GM04503 (cell line): ENCODE data around the gene TTLL7.

Experiments used
- DNase-seq: peaks from one replicate; pipeline ENCODE4 v3.0.0-alpha.2; 2012; ENCODE audit warnings: low read depth

The TTLL7 gene

DNA sequence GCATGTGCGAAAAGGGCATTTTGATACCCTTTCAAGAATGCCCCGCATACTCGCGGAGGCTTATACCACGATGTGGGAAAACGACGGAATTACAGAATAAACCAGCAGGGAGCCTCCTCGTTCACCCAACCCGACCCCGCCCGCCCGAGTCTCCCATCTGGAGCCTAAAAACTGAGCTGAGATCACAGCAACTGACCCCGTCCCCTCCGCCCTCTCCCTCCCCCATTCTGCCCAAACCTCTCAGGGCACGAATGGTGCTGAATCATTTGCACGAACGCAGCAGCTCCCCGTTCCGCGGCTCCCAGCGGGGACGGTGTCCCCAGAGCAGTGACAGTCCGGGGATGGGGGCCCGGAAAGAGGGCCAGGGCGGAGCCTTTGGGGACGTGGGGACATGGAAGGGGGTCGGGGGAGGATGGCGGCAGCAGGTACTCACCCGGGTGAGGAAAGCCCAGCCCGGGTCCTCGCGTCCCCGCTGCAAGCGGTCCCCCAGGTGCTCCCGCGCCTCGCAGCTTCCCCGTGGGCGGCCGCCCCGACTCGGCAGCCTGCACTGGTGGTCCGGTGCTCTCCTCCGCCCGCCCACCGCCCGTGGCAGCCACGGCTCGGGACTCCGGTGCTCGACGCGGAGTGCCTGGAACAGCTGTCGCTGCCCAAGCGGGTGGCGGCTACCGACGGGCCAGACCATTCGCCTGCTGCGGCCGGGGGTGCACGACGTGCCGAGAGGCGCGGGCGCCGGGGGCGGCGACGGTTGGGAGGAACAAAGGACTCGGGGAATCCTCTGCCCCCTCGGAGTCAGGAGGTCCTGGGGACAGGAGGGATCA lies at the start of gene TTLL7:
Gene TTLL7, minus strand, starts transcription at position 635 of the 818 bp plus-strand sequence. CDS start 46,921 bp downstream, outside the sequence.
- DNase-seq = no peak

DNA sequence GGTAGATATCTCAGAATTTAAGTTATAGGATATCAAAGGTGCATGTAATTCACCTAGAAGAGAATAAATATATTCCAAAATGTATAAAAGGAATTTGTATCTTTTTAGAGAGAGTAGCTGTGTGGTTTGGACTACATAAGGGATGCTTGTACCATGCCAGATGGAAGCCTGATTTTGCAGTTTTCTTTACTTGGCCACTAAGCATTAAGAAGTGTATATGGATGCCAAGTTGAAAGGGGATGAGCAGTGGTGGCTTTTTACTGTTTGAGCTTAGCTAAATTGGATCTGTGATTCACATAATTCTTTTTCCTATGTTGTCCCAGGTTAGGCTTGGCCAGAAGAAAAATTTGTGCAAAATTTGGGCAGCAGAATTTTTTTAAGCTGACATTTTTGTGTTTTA lies 43.5 kb upstream of the TTLL7 start:
- no peak for DNase-seq

DNA sequence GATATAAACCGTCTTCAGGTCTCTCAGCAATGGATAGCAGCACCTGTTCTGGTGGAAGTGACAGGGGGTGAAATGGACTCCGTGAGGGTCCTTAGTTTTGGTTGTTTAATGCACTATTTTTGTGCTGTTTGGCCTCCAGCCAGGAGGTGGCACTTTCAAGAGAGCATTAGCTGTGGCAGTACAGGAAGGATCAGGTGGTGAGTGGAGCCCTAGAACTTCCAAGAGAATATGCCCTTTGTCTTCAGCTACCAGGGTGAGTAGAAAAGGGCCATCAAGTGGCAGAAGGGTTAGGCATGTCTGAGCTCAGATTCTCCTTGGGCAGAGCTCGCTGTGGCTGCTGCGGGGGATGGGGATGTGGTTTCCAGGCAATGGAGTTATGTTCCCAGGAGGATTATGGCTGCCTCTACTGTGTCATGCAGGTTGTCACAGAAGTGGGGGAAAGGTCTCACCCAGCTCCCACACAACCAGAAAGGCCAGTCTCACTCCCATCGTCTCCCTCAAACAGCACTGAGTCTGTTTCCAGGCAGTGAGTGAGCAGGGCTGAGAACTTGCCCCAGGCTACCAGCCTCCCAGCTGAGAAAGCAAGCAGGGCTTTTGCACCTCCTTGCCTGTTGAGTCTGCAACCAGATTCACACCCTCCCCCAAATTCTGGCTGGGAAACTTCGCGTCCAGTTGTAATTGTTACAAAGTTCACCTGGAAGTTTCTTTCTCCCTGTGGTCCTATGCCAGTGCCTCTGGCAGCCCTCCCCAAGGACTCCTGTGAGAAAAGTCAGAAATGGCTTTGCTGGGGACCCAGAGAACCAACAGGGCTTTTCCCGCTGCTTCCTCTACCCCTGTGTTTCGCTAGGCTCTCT lies 39.1 kb upstream of the TTLL7 start:
- no peak for DNase-seq

DNA sequence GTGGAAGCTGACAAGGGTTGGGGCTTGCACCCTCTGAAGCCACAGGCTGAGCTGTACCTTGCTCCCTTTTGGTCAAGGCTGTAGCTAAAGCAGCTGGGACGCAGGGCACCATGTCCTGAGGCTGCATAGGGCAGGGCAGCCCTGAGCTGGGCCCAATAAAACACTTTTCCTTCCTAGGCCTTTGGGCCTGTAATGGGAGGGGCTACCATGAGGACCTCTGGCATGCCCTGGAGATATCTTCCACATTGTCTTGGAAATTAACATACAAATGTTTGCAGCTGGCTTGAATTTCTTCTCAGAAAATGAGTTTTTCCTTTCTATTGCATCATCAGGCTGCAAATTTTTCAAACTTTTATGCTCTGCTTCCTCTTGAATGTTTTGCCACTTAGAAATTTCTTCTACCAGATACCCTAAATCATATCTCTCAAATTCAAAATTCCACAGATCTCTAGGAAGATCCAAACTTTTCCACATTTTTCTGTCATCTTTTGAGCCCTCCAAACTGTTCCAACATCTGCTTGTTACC lies 32.9 kb upstream of the TTLL7 start:
- no peak for DNase-seq

GRCh38 chr1:84027368-84027767 lies 28.4 kb upstream of the TTLL7 start:
- no peak for DNase-seq

GRCh38 chr1:84025966-84026365 lies 27.0 kb upstream of the TTLL7 start:
- DNase-seq = no peak

DNA sequence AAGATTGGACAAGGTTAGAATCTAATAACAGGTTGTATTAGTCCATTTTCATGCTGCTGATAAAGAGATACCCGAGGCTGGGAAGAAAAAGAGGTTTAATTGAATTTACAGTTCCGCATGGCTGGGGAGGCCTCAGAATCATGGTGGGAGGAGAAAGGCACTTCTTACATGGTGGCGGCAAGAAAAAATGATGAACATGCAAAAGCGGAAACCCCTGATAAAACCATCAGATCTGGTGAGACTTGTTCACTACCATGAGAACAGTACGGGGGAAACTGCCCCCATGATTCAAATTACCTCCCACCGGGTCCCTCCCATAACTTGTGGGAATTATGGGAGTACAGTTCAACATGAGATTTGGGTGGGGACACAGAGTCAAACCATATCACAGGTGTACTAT lies 22.9 kb upstream of the TTLL7 start:
- DNase-seq = no peak

DNA sequence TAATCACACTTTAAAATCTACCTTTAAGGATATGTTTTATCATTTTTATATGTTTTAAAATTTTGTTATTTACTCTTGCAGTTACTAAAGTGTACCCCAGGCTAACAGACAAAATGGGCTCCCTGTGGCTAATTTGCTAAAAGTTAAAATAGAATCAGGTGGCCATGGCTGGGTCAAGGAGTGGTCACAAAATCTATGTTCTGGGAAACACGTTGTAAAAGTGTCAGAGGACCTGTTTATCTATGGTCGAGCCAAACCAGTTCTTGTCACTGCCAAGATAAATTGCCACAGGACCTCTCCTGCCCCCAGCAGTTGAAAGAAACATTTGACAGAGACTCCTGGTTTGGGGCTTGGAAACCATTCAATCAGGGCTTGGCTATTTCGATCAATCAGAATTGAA lies 21.2 kb upstream of the TTLL7 start:
- DNase-seq = no peak

DNA sequence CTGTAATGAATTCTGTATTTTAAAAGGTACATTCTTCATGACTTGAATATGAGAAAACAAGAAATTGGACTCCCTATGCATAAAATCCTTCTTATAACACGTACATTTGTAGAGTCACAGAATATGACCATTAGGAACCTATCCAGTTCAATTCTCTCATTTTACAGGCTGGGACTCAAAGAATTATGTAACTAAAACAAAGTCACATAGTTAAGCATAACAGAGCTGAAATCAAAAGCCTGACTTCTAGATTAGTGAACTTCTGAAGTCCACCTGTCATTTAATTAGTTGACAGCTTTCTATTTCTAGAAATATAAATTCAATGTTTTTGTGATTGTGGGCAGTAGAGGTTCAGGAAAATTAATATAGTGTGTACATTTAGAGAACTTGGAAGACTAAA lies 20.3 kb upstream of the TTLL7 start:
- DNase-seq = no peak

DNA sequence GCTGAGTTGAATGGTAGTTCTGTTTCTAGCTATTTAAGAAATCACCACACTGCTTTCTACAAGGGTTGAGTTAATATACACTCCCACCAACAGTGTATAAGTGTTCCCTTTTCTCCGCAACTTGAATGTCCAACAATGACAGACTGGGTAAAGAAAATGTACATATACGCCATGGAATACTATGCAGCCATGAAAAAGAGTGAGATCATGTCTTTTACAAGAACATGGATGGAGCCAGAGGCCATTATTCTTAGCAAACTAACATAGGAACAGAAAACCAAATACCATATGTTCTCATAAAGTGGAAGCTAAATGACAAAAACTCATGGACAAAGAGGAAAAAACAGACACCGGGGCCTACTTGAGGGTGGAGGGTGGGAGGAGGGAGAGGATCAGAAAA lies 14.8 kb upstream of the TTLL7 start:
- no peak for DNase-seq

- no peak for DNase-seq
Measured at GRCh38 chr1:84012018-84012417, 13.1 kb upstream of the TTLL7 start.

DNA sequence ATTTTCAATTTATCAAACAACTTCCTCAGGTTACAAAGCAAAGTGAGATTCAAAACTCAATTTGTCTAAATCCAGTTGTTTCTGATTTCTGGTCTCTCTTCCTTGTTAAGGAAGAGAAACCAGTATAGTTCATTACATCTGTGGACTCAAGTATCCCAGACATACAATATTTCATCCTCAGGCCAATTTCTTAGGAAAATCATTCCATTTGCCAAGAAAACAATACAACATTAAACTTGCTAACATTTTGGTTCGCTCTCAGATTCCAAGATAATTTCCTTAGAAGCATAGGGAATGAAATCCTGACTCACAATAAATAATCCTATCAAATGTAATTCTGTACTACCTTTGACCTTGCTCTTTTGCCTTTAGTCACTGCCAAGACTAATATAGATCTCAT lies 11.2 kb upstream of the TTLL7 start:
- no peak for DNase-seq

DNA sequence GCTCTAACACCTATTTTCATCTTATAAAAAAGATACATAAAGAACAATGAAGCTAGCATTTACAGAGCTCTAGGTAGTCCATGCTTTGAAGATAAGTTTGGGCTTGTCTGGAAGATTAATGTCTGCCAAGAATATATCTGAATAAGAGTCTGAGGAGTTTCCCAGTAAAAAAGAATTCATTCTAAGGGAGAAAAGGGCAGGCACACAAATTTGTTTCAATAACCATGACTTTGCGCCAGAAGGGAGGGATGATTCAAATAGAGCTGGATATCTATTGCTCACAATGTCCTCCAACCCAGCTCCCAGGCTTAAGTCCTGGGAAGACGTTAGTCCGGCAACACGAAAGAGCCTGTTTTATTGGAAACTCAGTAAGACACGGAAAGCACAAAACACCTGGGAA lies 9.7 kb upstream of the TTLL7 start:
- DNase-seq = no peak

DNA sequence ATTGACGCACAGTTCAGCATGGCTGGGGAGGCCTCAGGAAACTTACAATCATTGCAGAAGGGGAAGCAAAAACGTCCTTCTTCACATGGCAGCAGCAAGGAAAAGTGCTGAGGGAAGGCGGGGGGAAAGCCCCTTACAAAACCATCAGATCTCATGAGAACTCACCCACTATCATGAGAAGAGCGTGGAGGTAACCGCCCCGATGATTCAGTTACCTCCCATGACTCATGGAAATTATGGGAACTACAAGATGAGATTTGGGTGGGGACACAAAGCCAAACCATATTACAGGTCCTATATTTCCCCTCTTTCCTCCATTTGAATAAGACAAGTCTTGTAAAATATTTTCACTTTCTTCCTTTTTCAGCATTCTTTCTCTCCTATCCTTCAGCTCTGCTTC lies 7.7 kb upstream of the TTLL7 start:
- DNase-seq = no peak

DNA sequence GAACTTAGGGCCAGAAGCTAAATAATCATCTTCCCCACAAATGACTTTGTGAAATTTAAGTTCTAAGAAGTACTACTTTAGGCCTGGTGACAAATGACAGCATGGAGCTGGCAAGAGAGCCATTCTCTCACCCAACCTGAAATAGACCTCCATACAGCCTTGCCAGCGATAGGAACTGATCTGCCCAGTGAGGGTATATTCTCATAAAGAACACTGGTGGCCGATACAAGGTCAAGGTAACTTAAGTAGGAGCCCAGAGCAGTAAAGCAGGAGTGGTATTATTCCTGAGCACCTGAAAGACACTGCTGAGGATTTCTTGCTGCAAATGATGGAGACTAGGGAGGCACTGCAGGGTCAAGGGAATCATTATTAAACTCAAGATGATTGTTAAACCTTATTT lies 2.6 kb upstream of the TTLL7 start:
- no peak for DNase-seq

DNA sequence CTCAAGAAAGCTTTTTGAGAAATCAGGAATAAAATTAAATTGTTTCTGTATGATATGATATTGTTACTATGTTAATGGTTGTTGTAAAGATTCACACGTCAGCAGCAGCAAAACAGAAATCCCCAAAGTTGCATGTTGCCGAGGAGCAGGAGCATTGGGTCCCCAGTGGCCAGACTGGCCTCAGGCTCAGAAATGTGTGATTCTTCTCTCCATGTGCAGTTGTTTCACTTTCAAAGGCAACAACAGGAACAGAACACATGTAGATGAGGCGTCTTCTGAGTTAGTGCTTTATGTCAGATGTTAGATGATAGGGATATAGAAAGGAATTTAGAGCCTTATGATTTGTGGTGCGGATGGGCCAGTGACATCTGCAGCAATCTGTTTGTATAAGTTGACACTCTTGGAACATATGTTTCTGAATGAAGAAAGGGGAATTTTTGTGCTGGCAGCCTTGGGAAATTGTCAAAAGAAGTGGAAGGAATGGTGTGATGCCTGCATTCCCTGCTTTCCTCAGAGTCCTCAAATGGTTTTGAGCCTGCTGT lies 2.1 kb upstream of the TTLL7 start:
- no peak for DNase-seq

GRCh38 chr1:84000196-84000885 lies 1.4 kb upstream of the TTLL7 start:
- no peak for DNase-seq

DNA sequence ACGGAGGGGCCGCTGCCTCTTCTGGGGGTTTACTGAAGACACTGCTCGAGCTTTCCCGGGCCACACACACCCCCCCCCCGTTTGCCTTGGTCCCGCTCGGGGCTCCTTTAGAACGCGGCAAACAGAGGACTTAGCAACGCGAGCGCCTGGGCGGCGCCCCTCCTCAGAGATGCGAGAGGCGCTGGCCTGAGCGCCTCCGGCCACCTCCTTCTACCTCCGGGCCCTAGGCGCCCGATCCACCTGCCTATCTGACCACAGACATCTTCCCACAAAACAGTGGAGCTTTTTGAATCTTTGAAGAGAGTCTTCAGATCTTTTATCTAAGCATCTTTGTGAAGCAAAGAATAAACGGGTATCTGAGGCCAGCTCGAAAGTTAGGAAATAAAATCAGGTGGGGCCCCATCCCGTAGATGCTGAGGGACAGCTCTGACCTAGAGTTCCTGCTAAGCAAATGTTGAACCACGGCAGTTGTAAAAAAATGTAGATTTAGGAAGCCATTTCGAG lies 436 bp upstream of the TTLL7 start:
- DNase-seq = peak; percentile 24

- no peak for DNase-seq
Measured at GRCh38 chr1:83998205-83998497, 781 bp downstream of the TTLL7 start.

DNA sequence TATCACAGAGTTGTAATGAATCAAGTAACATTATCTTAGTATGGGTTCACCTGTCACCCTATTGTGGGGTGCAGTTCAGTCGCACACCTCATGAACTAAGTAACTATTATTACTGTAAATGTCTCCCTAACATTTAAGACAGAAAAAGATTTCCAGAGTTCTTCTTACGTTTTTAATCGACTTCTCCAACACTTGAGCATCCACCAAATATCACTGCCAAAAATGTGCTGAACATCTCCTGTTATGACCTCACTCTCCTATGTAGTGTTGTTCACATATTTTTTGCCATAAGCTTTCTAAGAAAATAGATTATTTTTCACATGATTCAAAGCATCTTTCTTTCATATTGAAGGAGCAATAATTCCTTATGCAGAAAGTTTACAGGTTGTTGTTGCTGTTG lies 1.3 kb downstream of the TTLL7 start:
- DNase-seq = no peak

DNA sequence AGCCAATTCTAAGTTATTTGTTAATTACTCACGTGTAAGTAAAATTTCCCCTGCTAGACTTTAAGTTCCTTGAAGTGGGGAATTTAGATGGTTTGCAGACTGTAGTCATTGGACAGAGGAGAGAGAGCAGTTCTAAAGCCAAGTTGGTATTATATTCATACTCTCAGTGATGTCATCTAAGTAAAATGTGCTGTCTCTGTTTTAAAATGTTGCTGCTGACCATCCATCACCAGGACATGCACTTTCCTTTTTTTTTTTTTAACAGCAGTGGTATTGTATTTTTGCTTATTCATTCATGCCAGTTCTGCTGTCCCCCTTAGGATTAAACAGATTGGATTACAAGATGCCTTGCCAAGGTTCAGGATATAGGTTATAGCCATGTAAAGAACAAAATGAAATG lies 2.3 kb downstream of the TTLL7 start:
- peak; percentile 21 for DNase-seq

DNA sequence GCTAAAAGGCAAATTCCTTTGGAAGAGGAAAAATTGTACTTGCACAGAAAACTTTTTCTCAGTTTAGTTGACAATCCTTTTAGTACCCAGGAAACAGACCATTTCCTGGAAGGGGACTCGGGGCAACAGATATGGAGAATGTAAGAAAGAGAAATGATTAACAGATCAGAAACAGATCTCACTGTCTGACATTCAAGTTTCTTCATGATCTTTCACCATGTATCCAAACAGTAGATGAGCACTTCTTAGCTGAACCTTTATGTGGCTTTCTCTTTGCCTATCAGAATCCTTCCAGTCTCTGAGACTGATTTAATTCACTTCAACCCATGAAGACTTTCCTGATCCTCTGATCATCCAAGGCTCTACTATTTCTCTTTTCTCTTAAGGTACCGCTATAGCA lies 2.7 kb downstream of the TTLL7 start:
- DNase-seq = no peak
